Measurements from ENCODE around the gene SMC2.
A peak's percentile ranks its signal among the peaks of the same experiment; 100 is the strongest.

Gene SMC2

GRCh38 chr9:104088416-104088815, 5.7 kb upstream of the SMC2 start:
- Histone ChIP-seq H3K27me3 (ENCODE audit: insufficient read depth, low read length, poor library complexity, severe bottlenecking) (no peaks in the 10 kb centered on the region), H3K79me2 (ENCODE audit: insufficient read depth, low read length) (peaks cover 14% of the 10 kb centered on the region), H3K4me3 (ENCODE audit: low read length, poor library complexity, severe bottlenecking) (no peak overlapping the region), H2AFZ (ENCODE audit: low read length) (no peak overlapping the region), H3K9me2 (replicated peaks; ENCODE audit: low read depth, low read length) (no peaks in the 10 kb centered on the region), H3K9me3 (ENCODE audit: insufficient read depth, low read depth, low read length) (no peaks in the 10 kb centered on the region), H3K36me3 (ENCODE audit: insufficient read depth, low read length) (no peaks in the 10 kb centered on the region), H4K20me1 (ENCODE audit: insufficient read depth, low read length, poor library complexity, severe bottlenecking) (no peaks in the 10 kb centered on the region), H3K9ac (ENCODE audit: low read depth, low read length, poor library complexity, severe bottlenecking) (no peak overlapping the region), H3K4me2 (ENCODE audit: low read depth, low read length, poor library complexity, severe bottlenecking) (no peak overlapping the region), H3F3A (ENCODE audit: low read depth) (no peaks in the 10 kb centered on the region), H3K4me1 (ENCODE audit: insufficient read depth, low read length, poor library complexity, severe bottlenecking) (peaks cover 24% of the 10 kb centered on the region)
- TF ChIP-seq CTCF (conservative IDR thresholded peaks at IDR 0.05; ENCODE audit: low read length) = no peak
- no peak for TF ChIP-seq EZH2phosphoT487 (IDR thresholded peaks at IDR 0.05; ENCODE audit: borderline replicate concordance)

- Histone ChIP-seq H2AFZ (ENCODE audit: low read length) (no peak overlapping the region), H3K4me3 (ENCODE audit: low read length, poor library complexity, severe bottlenecking) (no peak overlapping the region), H3K9me3 (ENCODE audit: insufficient read depth, low read depth, low read length) (no peaks in the 10 kb centered on the region), H3K4me1 (ENCODE audit: insufficient read depth, low read length, poor library complexity, severe bottlenecking) (peaks cover 32% of the 10 kb centered on the region), H4K20me1 (ENCODE audit: insufficient read depth, low read length, poor library complexity, severe bottlenecking) (peaks cover 7% of the 10 kb centered on the region), H3K27me3 (ENCODE audit: insufficient read depth, low read length, poor library complexity, severe bottlenecking) (no peaks in the 10 kb centered on the region), H3K36me3 (ENCODE audit: insufficient read depth, low read length) (no peaks in the 10 kb centered on the region), H3K9me2 (replicated peaks; ENCODE audit: low read depth, low read length) (no peaks in the 10 kb centered on the region), H3K79me2 (ENCODE audit: insufficient read depth, low read length) (peaks cover 25% of the 10 kb centered on the region), H3K9ac (ENCODE audit: low read depth, low read length, poor library complexity, severe bottlenecking) (no peak overlapping the region), H3K4me2 (ENCODE audit: low read depth, low read length, poor library complexity, severe bottlenecking) (no peak overlapping the region), H3F3A (ENCODE audit: low read depth) (no peaks in the 10 kb centered on the region)
- TF ChIP-seq CTCF (conservative IDR thresholded peaks at IDR 0.05; ENCODE audit: low read length) = no peak
- TF ChIP-seq EZH2phosphoT487 (IDR thresholded peaks at IDR 0.05; ENCODE audit: borderline replicate concordance) = no peak
These were observed 3.5 kb upstream of the SMC2 start for GRCh38 chr9:104090578-104090977.

- Histone ChIP-seq H3K9me2 (replicated peaks; ENCODE audit: low read depth, low read length) (no peaks in the 10 kb centered on the region), H4K20me1 (ENCODE audit: insufficient read depth, low read length, poor library complexity, severe bottlenecking) (peaks cover 11% of the 10 kb centered on the region), H3F3A (ENCODE audit: low read depth) (no peaks in the 10 kb centered on the region), H3K9ac (ENCODE audit: low read depth, low read length, poor library complexity, severe bottlenecking) (no peak overlapping the region), H3K4me1 (ENCODE audit: insufficient read depth, low read length, poor library complexity, severe bottlenecking) (peaks cover 37% of the 10 kb centered on the region), H3K4me3 (ENCODE audit: low read length, poor library complexity, severe bottlenecking) (peak overlapping the region; percentile 87), H3K27me3 (ENCODE audit: insufficient read depth, low read length, poor library complexity, severe bottlenecking) (no peaks in the 10 kb centered on the region), H3K4me2 (ENCODE audit: low read depth, low read length, poor library complexity, severe bottlenecking) (peak overlapping the region; percentile 83), H2AFZ (ENCODE audit: low read length) (no peak overlapping the region), H3K36me3 (ENCODE audit: insufficient read depth, low read length) (no peaks in the 10 kb centered on the region), H3K9me3 (ENCODE audit: insufficient read depth, low read depth, low read length) (no peaks in the 10 kb centered on the region), H3K79me2 (ENCODE audit: insufficient read depth, low read length) (peaks cover 31% of the 10 kb centered on the region)
- TF ChIP-seq CTCF (conservative IDR thresholded peaks at IDR 0.05; ENCODE audit: low read length) (no peak), EZH2phosphoT487 (IDR thresholded peaks at IDR 0.05; ENCODE audit: borderline replicate concordance) (no peak)
These were observed 3.0 kb upstream of the SMC2 start for GRCh38 chr9:104091116-104091515.
